Peyer's patch (tissue), 4 donors: ENCODE measurements around the gene CAMK1G. TPM values are rescaled to one million over a fixed set of nuclear protein-coding genes. Genes with fewer than 3 reads are reported as not detected.

Source experiments
- DNase-seq, 3 donors: peaks; one replicate each; pipeline ENCODE4 v3.0.0-alpha.2; 2017 to 2019
- H3K27ac ChIP-seq, 4 donors: fragments of 200-600 bp; sonication (generic); one replicate each; pipeline ENCODE4 v1.5.1; 2016 to 2019
- H3K27me3 ChIP-seq, 2 donors: fragments of 200-600 bp; sonication (generic); one replicate each; pipeline ENCODE4 v1.5.1; 2019
- H3K36me3 ChIP-seq, 3 donors: fragments of 200-600 bp; sonication (generic); one replicate each; pipeline ENCODE4 v1.5.1; 2016 to 2019
- H3K4me1 ChIP-seq, 4 donors: fragments of 200-600 bp; sonication (generic); one replicate each; pipeline ENCODE4 v1.5.1; 2016 to 2019
- H3K4me3 ChIP-seq, 4 donors: fragments of 200-600 bp; sonication (generic); 1 replicate in 3 of 4; 2 replicates in 1 of 4; pipeline ENCODE4 v1.5.1; 2016 to 2019; ENCODE audit warnings: mild to moderate bottlenecking in 1 of 4
- H3K9me3 ChIP-seq, 4 donors: fragments of 200-600 bp; sonication (generic); one replicate each; pipeline ENCODE4 v1.5.1; 2016 to 2019; ENCODE audit warnings: mild to moderate bottlenecking in 1 of 4
- CTCF ChIP-seq, 6 experiments: fragments of 450-650 bp in 4 of 6; fragments of 200-600 bp in 2 of 6; sonication (generic) in 1 of 6; IDR thresholded peaks; one replicate each; pipeline ENCODE4 v1.5.1; 2017 to 2019; ENCODE audit warnings: antibody characterized with exemption in 6 of 6, mild to moderate bottlenecking in 3 of 6, moderate library complexity in 1 of 6
- POLR2A ChIP-seq, 2 donors: fragments of 450-650 bp; IDR thresholded peaks; one replicate each; pipeline ENCODE4 v1.5.1; 2017; ENCODE audit warnings: antibody characterized with exemption in 2 of 2, mild to moderate bottlenecking in 2 of 2, moderate library complexity in 2 of 2
- total RNA-seq, 4 donors: library from RNA; depleted of rRNA; stranded (reverse); fragments of >200 nt; gene quantifications; one replicate each; pipeline ENCODE4 v1.1.0, GENCODE V29; 2016

The CAMK1G gene
- total RNA-seq, 4 donors from 2014 or later, result not detected

- peak; percentile 10 to 78 (median 66) for TF ChIP-seq CTCF (IDR thresholded peaks at IDR 0.05)
- no peak for TF ChIP-seq POLR2A (IDR thresholded peaks at IDR 0.05)
- peak; percentile 65 to 92 (median 65) for DNase-seq
These were observed 17.5 kb upstream of the CAMK1G start for GRCh38 chr1:209565759-209566678.

GRCh38 chr1:209567698-209568175 is 15.8 kb upstream of the CAMK1G start:
- no peak for DNase-seq
- Histone ChIP-seq H3K9me3 (no peaks in the 10 kb centered on the region), H3K4me3 (no peak overlapping the region), H3K27ac (no peak overlapping the region), H3K36me3 (no peaks in the 10 kb centered on the region), H3K4me1 (no peaks in the 10 kb centered on the region), H3K27me3 (no peaks in the 10 kb centered on the region)
- TF ChIP-seq POLR2A (IDR thresholded peaks at IDR 0.05), result no peak
- no peak for TF ChIP-seq CTCF (IDR thresholded peaks at IDR 0.05)

More at GRCh38 chr1:209565759-209566678, 17.5 kb upstream of the CAMK1G start:
- Histone ChIP-seq H3K27ac (no peak overlapping the region), H3K27me3 (no peaks in the 10 kb centered on the region), H3K4me3 (no peak overlapping the region), H3K9me3 (no peaks in the 10 kb centered on the region), H3K36me3 (no peaks in the 10 kb centered on the region), H3K4me1 (no peaks in the 10 kb centered on the region)

- Histone ChIP-seq H3K36me3 (no peaks in the 10 kb centered on the region), H3K27ac (no peak overlapping the region), H3K4me3 (no peak overlapping the region), H3K27me3 (no peaks in the 10 kb centered on the region), H3K9me3 (no peaks in the 10 kb centered on the region), H3K4me1 (no peaks in the 10 kb centered on the region)
- TF ChIP-seq POLR2A (IDR thresholded peaks at IDR 0.05) (no peak), CTCF (IDR thresholded peaks at IDR 0.05) (peak; percentile 54 to 84 (median 76))
- DNase-seq, result peak; percentile 76 to 93 (median 79)
These were observed 13.9 kb upstream of the CAMK1G start for GRCh38 chr1:209569455-209570207.

GRCh38 chr1:209570743-209571142 is 12.8 kb upstream of the CAMK1G start:
- TF ChIP-seq POLR2A (IDR thresholded peaks at IDR 0.05) (no peak), CTCF (IDR thresholded peaks at IDR 0.05) (no peak)
- H3K27ac ChIP-seq, result no peak overlapping the region

GRCh38 chr1:209576392-209577197 is 6.9 kb upstream of the CAMK1G start:
- no peak overlapping the region for H3K4me3 ChIP-seq
- H3K9me3 ChIP-seq, result no peaks in the 10 kb centered on the region
- no peak for TF ChIP-seq POLR2A (IDR thresholded peaks at IDR 0.05)
- peak; percentile 38 to 90 (median 86) for TF ChIP-seq CTCF (IDR thresholded peaks at IDR 0.05)
- no peaks in the 10 kb centered on the region for H3K36me3 ChIP-seq
- H3K27me3 ChIP-seq, result no peaks in the 10 kb centered on the region
- H3K27ac ChIP-seq, result no peak overlapping the region
- peak; percentile 58 to 89 (median 84) for DNase-seq
- H3K4me1 ChIP-seq, result no peaks in the 10 kb centered on the region

More at GRCh38 chr1:209570743-209571142, 12.8 kb upstream of the CAMK1G start:
- Histone ChIP-seq H3K27me3 (no peaks in the 10 kb centered on the region), H3K9me3 (no peaks in the 10 kb centered on the region), H3K4me1 (no peaks in the 10 kb centered on the region), H3K4me3 (no peak overlapping the region), H3K36me3 (no peaks in the 10 kb centered on the region)
- no peak for DNase-seq
